Gastroesophageal sphincter (tissue), 4 donors: ENCODE data around the gene SZT2. TPM values are rescaled to one million over a fixed set of nuclear protein-coding genes. Genes with fewer than 3 reads are reported as not detected.

ENCODE experiments used
- ATAC-seq: fragments of 150-250 bp; one replicate; pipeline ENCODE4 v1.9.1; 2016; ENCODE audit warnings: mild to moderate bottlenecking, moderate library complexity
- H3K27ac ChIP-seq, 4 donors: fragments of 200-600 bp; sonication (generic) in 3 of 4; 1 replicate in 3 of 4; 2 replicates in 1 of 4; pipeline ENCODE4 v1.5.1; 2016 to 2019
- H3K27me3 ChIP-seq: fragments of 200-600 bp; sonication (generic); one replicate; pipeline ENCODE4 v1.5.1; 2019
- H3K36me3 ChIP-seq, 2 donors: fragments of 200-600 bp; sonication (generic); one replicate each; pipeline ENCODE4 v1.5.1; 2019; ENCODE audit warnings: control low read depth in 1 of 2
- H3K4me1 ChIP-seq, 3 donors: fragments of 200-600 bp; sonication (generic); 1 replicate in 2 of 3; 2 replicates in 1 of 3; pipeline ENCODE4 v1.5.1; 2016 to 2019; ENCODE audit warnings: control low read depth in 2 of 3
- H3K4me3 ChIP-seq, 2 donors: fragments of 200-600 bp; sonication (generic); one replicate each; pipeline ENCODE4 v1.5.1; 2019; ENCODE audit warnings: mild to moderate bottlenecking in 1 of 2, moderate library complexity in 1 of 2
- H3K9me3 ChIP-seq, 3 donors: fragments of 200-600 bp; sonication (generic); one replicate each; pipeline ENCODE4 v1.5.1; 2017 to 2019; ENCODE audit warnings: control low read depth in 2 of 3
- EP300 ChIP-seq: sonication (generic); formaldehyde crosslinking; IDR thresholded peaks from one replicate; pipeline ENCODE4 v1.6.1; 2017; ENCODE audit warnings: antibody characterized with exemption, mild to moderate bottlenecking
- POLR2A ChIP-seq, 2 donors: fragments of 450-650 bp; IDR thresholded peaks; one replicate each; pipeline ENCODE4 v1.6.1; 2017; ENCODE audit warnings: antibody characterized with exemption in 2 of 2, mild to moderate bottlenecking in 2 of 2, moderate library complexity in 1 of 2
- POLR2AphosphoS5 ChIP-seq: sonication (generic); formaldehyde crosslinking; IDR thresholded peaks from one replicate; pipeline ENCODE4 v1.6.1; 2017; ENCODE audit warnings: antibody characterized with exemption
- WGBS, 2 donors: methylation state at CpG; one replicate each; pipeline ENCODE4 v1.1.5; 2018; ENCODE audit warnings: low coverage in 1 of 2; 5-methylcytosine and 5-hydroxymethylcytosine counted together
- total RNA-seq, 4 donors: library from RNA; depleted of rRNA; stranded (reverse); fragments of >200 nt; gene quantifications; one replicate each; pipeline ENCODE4 v1.1.0, GENCODE V29; 2016
- TF ChIP-seq, protein P1 (sequence below), 4 experiments: fragments of 200-600 bp in 2 of 4; fragments of 450-650 bp in 2 of 4; sonication (generic) in 1 of 4; IDR thresholded peaks; one replicate each; pipeline ENCODE4 v1.5.1; 2017 to 2019; ENCODE audit warnings: antibody characterized with exemption in 4 of 4, mild to moderate bottlenecking in 2 of 4, moderate library complexity in 2 of 4

Gene SZT2
- total RNA-seq, 4 donors from 2014 or later, result 13.1 to 40.0 (median 35.1) TPM

DNA sequence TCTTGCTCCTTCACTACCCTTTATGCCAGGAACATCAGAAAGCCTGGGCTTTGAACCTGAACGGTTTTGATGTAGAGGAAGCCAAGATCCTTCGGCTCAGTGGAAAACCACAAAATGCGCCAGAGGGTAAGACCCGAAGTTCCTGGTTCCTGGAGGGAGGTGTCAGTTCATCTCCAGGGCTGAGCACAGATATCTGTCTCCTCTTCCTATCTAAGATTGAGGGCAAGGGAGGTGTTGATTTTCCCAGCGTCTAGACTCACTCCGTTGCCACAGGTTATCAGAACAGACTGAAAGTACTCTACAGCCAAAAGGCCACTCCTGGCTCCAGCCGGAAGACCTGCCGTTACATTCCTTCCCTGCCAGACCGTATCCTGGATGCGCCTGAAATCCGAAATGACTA, 30.0 kb upstream of the SZT2 start:
- H3K4me1 ChIP-seq, result peaks cover 0 to 24% (median 5%) of the 10 kb centered on the region in 3 donors
- H3K27ac ChIP-seq, result peak overlapping the region in 1 of 4 donors; percentile 94
- H3K27me3 ChIP-seq, result no peaks in the 10 kb centered on the region
- no peaks in the 10 kb centered on the region for H3K9me3 ChIP-seq
- ATAC-seq, result no peak
- TF ChIP-seq POLR2AphosphoS5, result no peak
- TF ChIP-seq, protein P1, sequence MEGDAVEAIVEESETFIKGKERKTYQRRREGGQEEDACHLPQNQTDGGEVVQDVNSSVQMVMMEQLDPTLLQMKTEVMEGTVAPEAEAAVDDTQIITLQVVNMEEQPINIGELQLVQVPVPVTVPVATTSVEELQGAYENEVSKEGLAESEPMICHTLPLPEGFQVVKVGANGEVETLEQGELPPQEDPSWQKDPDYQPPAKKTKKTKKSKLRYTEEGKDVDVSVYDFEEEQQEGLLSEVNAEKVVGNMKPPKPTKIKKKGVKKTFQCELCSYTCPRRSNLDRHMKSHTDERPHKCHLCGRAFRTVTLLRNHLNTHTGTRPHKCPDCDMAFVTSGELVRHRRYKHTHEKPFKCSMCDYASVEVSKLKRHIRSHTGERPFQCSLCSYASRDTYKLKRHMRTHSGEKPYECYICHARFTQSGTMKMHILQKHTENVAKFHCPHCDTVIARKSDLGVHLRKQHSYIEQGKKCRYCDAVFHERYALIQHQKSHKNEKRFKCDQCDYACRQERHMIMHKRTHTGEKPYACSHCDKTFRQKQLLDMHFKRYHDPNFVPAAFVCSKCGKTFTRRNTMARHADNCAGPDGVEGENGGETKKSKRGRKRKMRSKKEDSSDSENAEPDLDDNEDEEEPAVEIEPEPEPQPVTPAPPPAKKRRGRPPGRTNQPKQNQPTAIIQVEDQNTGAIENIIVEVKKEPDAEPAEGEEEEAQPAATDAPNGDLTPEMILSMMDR (IDR thresholded peaks at IDR 0.05), result no peak
- no peak for TF ChIP-seq EP300
- no peak for TF ChIP-seq POLR2A (IDR thresholded peaks at IDR 0.05)
- peaks cover 0 to 44% of the 10 kb centered on the region in 2 donors for H3K36me3 ChIP-seq
- H3K4me3 ChIP-seq, result no peak overlapping the region
- WGBS, 2 donors, result 20 to 25% methylated on average over 1 to 6 of the region's 11 CpGs

DNA sequence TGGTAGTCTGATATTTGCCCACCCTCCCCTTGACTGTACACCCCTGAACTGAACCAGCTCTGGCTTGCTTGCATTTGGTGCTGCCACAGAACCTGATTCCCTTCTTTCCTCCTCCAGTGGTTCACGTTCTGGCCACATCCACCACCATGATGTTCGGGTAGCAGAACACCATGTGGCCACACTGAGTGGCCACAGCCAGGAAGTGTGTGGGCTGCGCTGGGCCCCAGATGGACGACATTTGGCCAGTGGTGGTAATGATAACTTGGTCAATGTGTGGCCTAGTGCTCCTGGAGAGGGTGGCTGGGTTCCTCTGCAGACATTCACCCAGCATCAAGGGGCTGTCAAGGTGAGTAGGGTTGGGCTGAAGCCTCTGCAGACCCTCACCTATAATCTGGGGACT, 29.1 kb upstream of the SZT2 start:
- peaks cover 0 to 30% (median 5%) of the 10 kb centered on the region in 3 donors for H3K4me1 ChIP-seq
- H3K4me3 ChIP-seq, result no peak overlapping the region
- H3K27ac ChIP-seq, result no peak overlapping the region
- TF ChIP-seq EP300 (no peak), POLR2AphosphoS5 (no peak), POLR2A (IDR thresholded peaks at IDR 0.05) (no peak)
- TF ChIP-seq, protein P1 (IDR thresholded peaks at IDR 0.05), result no peak
- no peaks in the 10 kb centered on the region for H3K9me3 ChIP-seq
- ATAC-seq, result no peak
- no peaks in the 10 kb centered on the region for H3K27me3 ChIP-seq
- WGBS, 2 donors, result 57% methylated on average over 3 of the region's 4 CpGs; no CpG with 5 or more reads in 1 of the 2 donors
- H3K36me3 ChIP-seq, result peaks cover 0 to 53% of the 10 kb centered on the region in 2 donors

DNA sequence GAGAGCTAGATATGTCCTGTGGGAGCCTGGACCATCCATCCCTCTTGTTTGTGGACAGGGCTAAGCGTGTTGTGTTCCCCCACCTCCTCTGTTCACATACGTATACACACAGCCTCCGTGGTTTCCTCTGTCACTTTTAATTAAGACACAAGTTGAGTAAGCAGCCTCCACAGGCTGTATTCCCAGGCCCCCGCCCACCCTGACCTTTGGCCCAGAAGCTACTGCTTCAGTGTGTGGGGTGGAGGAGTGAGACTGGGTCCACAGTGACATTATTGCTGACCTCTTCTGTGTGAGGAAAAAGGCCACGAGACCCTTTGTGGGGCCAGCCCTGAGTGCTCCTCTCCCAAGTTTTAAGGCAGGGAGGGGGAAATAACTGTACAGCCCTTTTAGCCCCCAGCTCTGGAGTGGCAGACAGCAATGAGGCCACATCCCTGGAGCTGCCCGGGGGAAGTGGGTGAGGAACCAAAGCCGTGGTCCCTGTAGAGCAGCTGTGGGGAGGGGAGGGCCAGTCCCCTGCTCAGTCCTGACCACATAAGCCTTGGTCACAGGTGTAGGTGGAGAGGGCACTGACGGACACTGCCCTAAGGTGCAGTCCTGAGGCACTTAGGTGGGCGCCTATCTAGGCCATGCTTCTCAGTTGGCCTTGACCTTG, 26.3 kb upstream of the SZT2 start:
- Histone ChIP-seq H3K27me3 (no peaks in the 10 kb centered on the region), H3K9me3 (no peaks in the 10 kb centered on the region), H3K4me3 (no peak overlapping the region), H3K27ac (no peak overlapping the region), H3K4me1 (peaks cover 6 to 32% (median 14%) of the 10 kb centered on the region in 3 donors), H3K36me3 (peaks cover 0 to 54% of the 10 kb centered on the region in 2 donors)
- 62 to 76% methylated on average over 2 to 4 of the region's 9 CpGs for WGBS, 2 donors
- TF ChIP-seq POLR2AphosphoS5 (no peak), POLR2A (IDR thresholded peaks at IDR 0.05) (no peak), EP300 (no peak)
- TF ChIP-seq, protein P1 (IDR thresholded peaks at IDR 0.05), result no peak
- ATAC-seq, result no peak

DNA sequence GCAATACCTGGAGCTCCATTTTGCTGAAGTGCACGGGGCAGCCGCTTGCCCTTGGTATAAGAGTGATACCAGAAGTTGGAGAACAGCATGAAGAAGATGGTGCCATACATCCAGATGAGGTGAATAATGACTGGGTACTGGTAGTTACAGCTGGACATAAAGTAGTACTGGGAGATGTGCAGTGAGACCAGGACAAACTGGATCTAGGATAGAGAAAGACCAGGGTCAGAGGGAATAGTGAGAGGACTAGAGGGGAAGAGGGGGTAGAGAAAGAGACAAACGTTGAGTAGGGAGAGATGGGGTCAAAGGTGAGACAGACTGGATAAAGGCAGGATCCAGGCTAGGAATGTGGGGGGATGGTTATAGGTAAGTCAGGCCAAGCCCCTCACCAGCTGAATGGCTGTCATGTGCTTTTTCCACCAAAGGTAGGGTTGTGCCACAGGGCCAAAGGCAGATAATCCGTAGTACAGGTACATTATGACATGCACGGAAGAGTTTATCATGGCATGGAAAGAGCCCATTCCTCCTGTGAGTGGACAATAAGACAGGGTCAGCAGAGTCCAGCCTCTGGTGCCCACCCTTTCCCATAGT, 25.7 kb upstream of the SZT2 start:
- no peaks in the 10 kb centered on the region for H3K27me3 ChIP-seq
- peaks cover 0 to 54% of the 10 kb centered on the region in 2 donors for H3K36me3 ChIP-seq
- H3K9me3 ChIP-seq, result no peaks in the 10 kb centered on the region
- 76% methylated on average over 3 of the region's 5 CpGs; no CpG with 5 or more reads in 1 of the 2 donors for WGBS, 2 donors
- H3K4me3 ChIP-seq, result no peak overlapping the region
- H3K27ac ChIP-seq, result no peak overlapping the region
- ATAC-seq, result no peak
- no peak for TF ChIP-seq POLR2AphosphoS5
- TF ChIP-seq, protein P1 (IDR thresholded peaks at IDR 0.05), result no peak
- no peak for TF ChIP-seq POLR2A (IDR thresholded peaks at IDR 0.05)
- TF ChIP-seq EP300, result no peak
- H3K4me1 ChIP-seq, result peaks cover 6 to 36% (median 18%) of the 10 kb centered on the region in 3 donors

DNA sequence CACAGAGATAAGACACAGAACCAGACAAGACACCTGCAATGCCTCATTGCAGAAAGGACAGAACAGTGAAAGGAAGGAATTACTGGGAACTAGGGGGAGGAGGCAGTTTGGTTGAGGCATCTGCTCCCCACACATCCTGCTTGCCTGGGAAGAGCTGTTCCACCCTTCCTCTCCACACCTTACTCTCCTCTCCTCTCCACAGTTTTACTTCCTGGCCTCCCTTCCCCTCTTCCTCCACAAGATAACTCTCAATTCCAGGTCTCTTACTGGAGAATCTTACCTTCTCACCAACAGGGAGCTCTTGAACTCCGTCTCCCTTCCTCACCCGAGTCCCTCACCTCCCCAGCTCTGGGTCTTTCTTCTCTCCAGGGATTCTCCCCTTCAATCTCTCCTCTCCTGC, 24.0 kb upstream of the SZT2 start:
- TF ChIP-seq, protein P1 (IDR thresholded peaks at IDR 0.05), result no peak
- TF ChIP-seq EP300, result no peak
- TF ChIP-seq POLR2AphosphoS5, result no peak
- no peak for TF ChIP-seq POLR2A (IDR thresholded peaks at IDR 0.05)
- H3K27ac ChIP-seq, result peak overlapping the region in 3 of 4 donors; percentile 95 to 96 (median 96)

More for the DNA sequence above, 24.0 kb upstream of the SZT2 start:
- no peak overlapping the region for H3K4me3 ChIP-seq
- 75 to 82% methylated on average over 2 of the region's 2 CpGs for WGBS, 2 donors
- no peaks in the 10 kb centered on the region for H3K9me3 ChIP-seq
- H3K4me1 ChIP-seq, result peaks cover 6 to 46% (median 16%) of the 10 kb centered on the region in 3 donors
- H3K27me3 ChIP-seq, result no peaks in the 10 kb centered on the region
- ATAC-seq, result no peak
- H3K36me3 ChIP-seq, result peaks cover 0 to 51% of the 10 kb centered on the region in 2 donors
